NOMO-1 treated with DMSO at 0.1 percent for 48 hours (cell line): ENCODE measurements around the gene STX12.
"Not testable (repeated sequence)": the region's sequence is repeated elsewhere in the genome, so short reads cannot be mapped to it uniquely, and the experiment has no call there.

Source experiments
- DNase-seq: peaks from one replicate; lab custom pipeline; 2025; ENCODE audit not compliant: unreplicated experiment; lab: John Stamatoyannopoulos, UW

Gene STX12

GRCh38 chr1:27865821-27866220 lies 92.8 kb downstream of the STX12 start:
- DNase-seq, result no peak

- no peak for DNase-seq
Observed at GRCh38 chr1:27868556-27868931, 95.5 kb downstream of the STX12 start.

- DNase-seq, result peak; percentile 67
Observed at GRCh38 chr1:27868932-27869718, 96.1 kb downstream of the STX12 start.

- DNase-seq, result no peak
Observed at GRCh38 chr1:27869719-27870085, 96.7 kb downstream of the STX12 start.

- DNase-seq, result not testable (repeated sequence)
Observed at GRCh38 chr1:27871076-27871475, 98.1 kb downstream of the STX12 start.

GRCh38 chr1:27872059-27872801 lies 99.2 kb downstream of the STX12 start, which contains the start of gene THEMIS2:
Gene THEMIS2, plus strand, starts transcription at chr1:27872544. Its CDS starts 28 bp downstream, at chr1:27872572.
- DNase-seq, result peak; percentile 29

- DNase-seq, result peak; percentile 16
Observed at GRCh38 chr1:27872802-27873551, 100.0 kb downstream of the STX12 start.

- DNase-seq, result peak; percentile 21
Observed at GRCh38 chr1:27873671-27874384, 100.8 kb downstream of the STX12 start.
